WTC11 (cell line): ENCODE results near the gene BBLN. TPM values are rescaled to one million over a fixed set of nuclear protein-coding genes. Genes with fewer than 3 reads are reported as not detected.

Source experiments
- ATAC-seq: fragments of 200-7000 bp; cut with Tn5 transposase; 2 replicates; pipeline ENCODE4 v1.10.0; 2021; ENCODE audit warnings: mild to moderate bottlenecking, moderate library complexity
- CTCF ChIA-PET: fragments of 300-600 bp; sonication (Branson Sonifier 250); formaldehyde crosslinking; loops from one replicate; lab custom pipeline; 2021; ENCODE audit warnings: antibody characterized with exemption; lab: Charles Lee
- POLR2A ChIA-PET: fragments of 350-600 bp; sonication (Branson Sonifier 250); formaldehyde crosslinking; loops from one replicate; lab custom pipeline; 2021; ENCODE audit warnings: antibody characterized with exemption; lab: Charles Lee
- DNase-seq: peaks from one replicate; pipeline ENCODE4 v3.0.0; 2021; ENCODE audit warnings: low spot score
- H3K27ac Mint-ChIP-seq: 2 replicates; pipeline ENCODE4 v1.8.0; 2021; ENCODE audit warnings: mixed read lengths
- H3K27me3 Mint-ChIP-seq: 2 replicates; pipeline ENCODE4 v1.8.0; 2021; ENCODE audit warnings: low read depth, mild to moderate bottlenecking, moderate library complexity, mixed read lengths
- H3K36me3 Mint-ChIP-seq: 2 replicates; pipeline ENCODE4 v1.8.0; 2021; ENCODE audit warnings: mixed read lengths
- H3K4me1 Mint-ChIP-seq: 2 replicates; pipeline ENCODE4 v1.8.0; 2022; ENCODE audit warnings: mixed read lengths
- H3K4me3 Mint-ChIP-seq: 2 replicates; pipeline ENCODE4 v1.8.0; 2021; ENCODE audit warnings: mild to moderate bottlenecking, moderate library complexity, mixed read lengths
- H3K9me3 Mint-ChIP-seq: 2 replicates; pipeline ENCODE4 v1.8.0; 2021; ENCODE audit warnings: mixed read lengths
- AR ChIP-seq: fragments of 250-450 bp; sonication (Bioruptor Pico); IDR thresholded peaks from 2 replicates; pipeline ENCODE4 v1.9.0; 2021; ENCODE audit warnings: mild to moderate bottlenecking
- ARID4B ChIP-seq: sonication (generic); formaldehyde crosslinking; IDR thresholded peaks from 2 replicates; pipeline ENCODE4 v1.8.0; 2023; ENCODE audit warnings: missing genetic modification reagents, mild to moderate bottlenecking, borderline replicate concordance
- CTCF ChIP-seq: fragments of 200-600 bp; IDR thresholded peaks from 2 replicates; pipeline ENCODE4 v1.8.0; 2022; ENCODE audit warnings: antibody characterized with exemption
- HMGA2 ChIP-seq: fragments of 250-450 bp; sonication (Bioruptor Pico); IDR thresholded peaks from 2 replicates; pipeline ENCODE4 v1.4.0; 2021; ENCODE audit warnings: mild to moderate bottlenecking, moderate library complexity
- JUN ChIP-seq: sonication (generic); formaldehyde crosslinking; IDR thresholded peaks from 2 replicates; pipeline ENCODE4 v1.8.0; 2023; ENCODE audit warnings: mild to moderate bottlenecking, missing genetic modification reagents
- KAT7 ChIP-seq: sonication (generic); formaldehyde crosslinking; IDR thresholded peaks from 2 replicates; pipeline ENCODE4 v1.8.1; 2023; ENCODE audit warnings: missing genetic modification reagents, mild to moderate bottlenecking, borderline replicate concordance
- NFE2L1 ChIP-seq: sonication (generic); formaldehyde crosslinking; IDR thresholded peaks from 2 replicates; pipeline ENCODE4 v1.8.1; 2023; ENCODE audit warnings: missing genetic modification reagents
- OVOL2 ChIP-seq: fragments of 250-450 bp; sonication (Bioruptor Pico); IDR thresholded peaks from 2 replicates; pipeline ENCODE4 v1.9.0; 2021; ENCODE audit warnings: mild to moderate bottlenecking, borderline replicate concordance
- SOX15 ChIP-seq: fragments of 250-450 bp; sonication (Bioruptor Pico); IDR thresholded peaks from 2 replicates; pipeline ENCODE4 v1.9.0; 2021; ENCODE audit warnings: mild to moderate bottlenecking
- SP1 ChIP-seq: sonication (generic); formaldehyde crosslinking; conservative IDR thresholded peaks from 2 replicates; pipeline ENCODE4 v1.8.1; 2022; ENCODE audit warnings: missing genetic modification reagents
- ZBTB21 ChIP-seq: sonication (generic); formaldehyde crosslinking; IDR thresholded peaks from 2 replicates; pipeline ENCODE4 v1.8.1; 2023; ENCODE audit warnings: mild to moderate bottlenecking, missing genetic modification reagents, borderline replicate concordance
- ZNF317 ChIP-seq: sonication (generic); formaldehyde crosslinking; IDR thresholded peaks from 2 replicates; pipeline ENCODE4 v1.8.1; 2023; ENCODE audit warnings: low read depth, mild to moderate bottlenecking, moderate library complexity, missing genetic modification reagents, borderline replicate concordance
- total RNA-seq: library from RNA; stranded (reverse); gene quantifications from 3 replicates; pipeline ENCODE4 v1.2.3, GENCODE V29; 2021
- TF ChIP-seq, protein P1 (sequence below): sonication (generic); formaldehyde crosslinking; IDR thresholded peaks from 2 replicates; pipeline ENCODE4 v1.8.1; 2022; ENCODE audit warnings: missing genetic modification reagents, borderline replicate concordance
- TF ChIP-seq, protein P2 (sequence below): sonication (generic); formaldehyde crosslinking; IDR thresholded peaks from 2 replicates; pipeline ENCODE4 v1.8.1; 2022; ENCODE audit warnings: mild to moderate bottlenecking, missing genetic modification reagents, moderate library complexity, borderline replicate concordance
- TF ChIP-seq, protein P3 (sequence below): sonication (generic); formaldehyde crosslinking; IDR thresholded peaks from 2 replicates; pipeline ENCODE4 v1.8.0; 2023; ENCODE audit warnings: missing genetic modification reagents
- TF ChIP-seq, protein P4 (sequence below): sonication (generic); formaldehyde crosslinking; IDR thresholded peaks from 2 replicates; pipeline ENCODE4 v1.8.1; 2023; ENCODE audit warnings: mild to moderate bottlenecking, missing genetic modification reagents, borderline replicate concordance

The BBLN gene
- total RNA-seq, 1 experiment from 2014 or later, result 77.1 TPM

- ChIA-PET CTCF (no interaction called here), POLR2A (no interaction called here)
- Mint-ChIP-seq H3K36me3 (no peaks in the 10 kb centered on the region), H3K27me3 (peaks cover 18% of the 10 kb centered on the region), H3K9me3 (no peaks in the 10 kb centered on the region), H3K4me3 (no peak overlapping the region), H3K27ac (no peak overlapping the region), H3K4me1 (peaks cover 11% of the 10 kb centered on the region)
- TF ChIP-seq ARID4B (CRISPR knock-in tag) (no peak), NFE2L1 (no peak), AR (CRISPR knock-in tag) (no peak), OVOL2 (CRISPR knock-in tag) (no peak), SOX15 (no peak), CTCF (no peak), KAT7 (CRISPR knock-in tag) (no peak), JUN (no peak), HMGA2 (no peak), SP1 (CRISPR knock-in tag) (no peak), ZBTB21 (CRISPR knock-in tag) (no peak), ZNF317 (CRISPR knock-in tag) (no peak)
- TF ChIP-seq, protein P1, sequence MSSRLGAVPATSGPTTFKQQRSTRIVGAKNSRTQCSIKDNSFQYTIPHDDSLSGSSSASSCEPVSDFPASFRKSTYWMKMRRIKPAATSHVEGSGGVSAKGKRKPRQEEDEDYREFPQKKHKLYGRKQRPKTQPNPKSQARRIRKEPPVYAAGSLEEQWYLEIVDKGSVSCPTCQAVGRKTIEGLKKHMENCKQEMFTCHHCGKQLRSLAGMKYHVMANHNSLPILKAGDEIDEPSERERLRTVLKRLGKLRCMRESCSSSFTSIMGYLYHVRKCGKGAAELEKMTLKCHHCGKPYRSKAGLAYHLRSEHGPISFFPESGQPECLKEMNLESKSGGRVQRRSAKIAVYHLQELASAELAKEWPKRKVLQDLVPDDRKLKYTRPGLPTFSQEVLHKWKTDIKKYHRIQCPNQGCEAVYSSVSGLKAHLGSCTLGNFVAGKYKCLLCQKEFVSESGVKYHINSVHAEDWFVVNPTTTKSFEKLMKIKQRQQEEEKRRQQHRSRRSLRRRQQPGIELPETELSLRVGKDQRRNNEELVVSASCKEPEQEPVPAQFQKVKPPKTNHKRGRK (CRISPR knock-in tag), result no peak
- TF ChIP-seq, protein P2, sequence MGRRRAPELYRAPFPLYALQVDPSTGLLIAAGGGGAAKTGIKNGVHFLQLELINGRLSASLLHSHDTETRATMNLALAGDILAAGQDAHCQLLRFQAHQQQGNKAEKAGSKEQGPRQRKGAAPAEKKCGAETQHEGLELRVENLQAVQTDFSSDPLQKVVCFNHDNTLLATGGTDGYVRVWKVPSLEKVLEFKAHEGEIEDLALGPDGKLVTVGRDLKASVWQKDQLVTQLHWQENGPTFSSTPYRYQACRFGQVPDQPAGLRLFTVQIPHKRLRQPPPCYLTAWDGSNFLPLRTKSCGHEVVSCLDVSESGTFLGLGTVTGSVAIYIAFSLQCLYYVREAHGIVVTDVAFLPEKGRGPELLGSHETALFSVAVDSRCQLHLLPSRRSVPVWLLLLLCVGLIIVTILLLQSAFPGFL (CRISPR knock-in tag), result no peak
- TF ChIP-seq, protein P3, sequence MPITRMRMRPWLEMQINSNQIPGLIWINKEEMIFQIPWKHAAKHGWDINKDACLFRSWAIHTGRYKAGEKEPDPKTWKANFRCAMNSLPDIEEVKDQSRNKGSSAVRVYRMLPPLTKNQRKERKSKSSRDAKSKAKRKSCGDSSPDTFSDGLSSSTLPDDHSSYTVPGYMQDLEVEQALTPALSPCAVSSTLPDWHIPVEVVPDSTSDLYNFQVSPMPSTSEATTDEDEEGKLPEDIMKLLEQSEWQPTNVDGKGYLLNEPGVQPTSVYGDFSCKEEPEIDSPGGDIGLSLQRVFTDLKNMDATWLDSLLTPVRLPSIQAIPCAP (CRISPR knock-in tag), result no peak
- TF ChIP-seq, protein P4, sequence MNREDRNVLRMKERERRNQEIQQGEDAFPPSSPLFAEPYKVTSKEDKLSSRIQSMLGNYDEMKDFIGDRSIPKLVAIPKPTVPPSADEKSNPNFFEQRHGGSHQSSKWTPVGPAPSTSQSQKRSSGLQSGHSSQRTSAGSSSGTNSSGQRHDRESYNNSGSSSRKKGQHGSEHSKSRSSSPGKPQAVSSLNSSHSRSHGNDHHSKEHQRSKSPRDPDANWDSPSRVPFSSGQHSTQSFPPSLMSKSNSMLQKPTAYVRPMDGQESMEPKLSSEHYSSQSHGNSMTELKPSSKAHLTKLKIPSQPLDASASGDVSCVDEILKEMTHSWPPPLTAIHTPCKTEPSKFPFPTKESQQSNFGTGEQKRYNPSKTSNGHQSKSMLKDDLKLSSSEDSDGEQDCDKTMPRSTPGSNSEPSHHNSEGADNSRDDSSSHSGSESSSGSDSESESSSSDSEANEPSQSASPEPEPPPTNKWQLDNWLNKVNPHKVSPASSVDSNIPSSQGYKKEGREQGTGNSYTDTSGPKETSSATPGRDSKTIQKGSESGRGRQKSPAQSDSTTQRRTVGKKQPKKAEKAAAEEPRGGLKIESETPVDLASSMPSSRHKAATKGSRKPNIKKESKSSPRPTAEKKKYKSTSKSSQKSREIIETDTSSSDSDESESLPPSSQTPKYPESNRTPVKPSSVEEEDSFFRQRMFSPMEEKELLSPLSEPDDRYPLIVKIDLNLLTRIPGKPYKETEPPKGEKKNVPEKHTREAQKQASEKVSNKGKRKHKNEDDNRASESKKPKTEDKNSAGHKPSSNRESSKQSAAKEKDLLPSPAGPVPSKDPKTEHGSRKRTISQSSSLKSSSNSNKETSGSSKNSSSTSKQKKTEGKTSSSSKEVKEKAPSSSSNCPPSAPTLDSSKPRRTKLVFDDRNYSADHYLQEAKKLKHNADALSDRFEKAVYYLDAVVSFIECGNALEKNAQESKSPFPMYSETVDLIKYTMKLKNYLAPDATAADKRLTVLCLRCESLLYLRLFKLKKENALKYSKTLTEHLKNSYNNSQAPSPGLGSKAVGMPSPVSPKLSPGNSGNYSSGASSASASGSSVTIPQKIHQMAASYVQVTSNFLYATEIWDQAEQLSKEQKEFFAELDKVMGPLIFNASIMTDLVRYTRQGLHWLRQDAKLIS (CRISPR knock-in tag), result no peak
- ATAC-seq (no peak), DNase-seq (no peak)
Measured at GRCh38 chr9:128208386-128208785, 48.3 kb downstream of the BBLN start.
